Coronary artery (tissue), 2 donors: Measurements from ENCODE around the gene TEX12.

Experiments used
- DNase-seq: peaks from one replicate; pipeline ENCODE4 v3.0.0-alpha.2; 2017; ENCODE audit warnings: low spot score
- H3K27ac ChIP-seq, 2 donors: fragments of 200-600 bp; sonication (generic); one replicate each; pipeline ENCODE4 v1.5.1; 2016 to 2019
- H3K4me3 ChIP-seq: fragments of 200-600 bp; sonication (generic); 2 replicates; pipeline ENCODE4 v1.5.1; 2016; ENCODE audit warnings: mild to moderate bottlenecking, moderate library complexity
- CTCF ChIP-seq: fragments of 200-600 bp; sonication (generic); IDR thresholded peaks from one replicate; pipeline ENCODE4 v1.5.1; 2019; ENCODE audit warnings: antibody characterized with exemption

TEX12 gene

GRCh38 chr11:112167145-112167544 is at the start of gene TEX12:
TSS of gene TEX12 (plus strand) at chr11:112167372. CDS start at chr11:112169269, 1,897 bp downstream.
- H3K4me3 ChIP-seq, result no peak within 1 kb of the TSS
- DNase-seq, result no peak
- no peak for TF ChIP-seq CTCF
- no peak within 1 kb of the TSS for H3K27ac ChIP-seq

- Histone ChIP-seq H3K4me3 (no peak overlapping the region), H3K27ac (no peak overlapping the region)
- DNase-seq, result no peak
- no peak for TF ChIP-seq CTCF
Measured at GRCh38 chr11:112118176-112118575, 49.0 kb upstream of the TEX12 start.

- H3K4me3 ChIP-seq, result no peak overlapping the region
- TF ChIP-seq CTCF, result no peak
Measured at GRCh38 chr11:112121981-112122615, 45.1 kb upstream of the TEX12 start.

GRCh38 chr11:112123129-112123528 is 44.0 kb upstream of the TEX12 start:
- DNase-seq, result no peak
- Histone ChIP-seq H3K27ac (no peak overlapping the region), H3K4me3 (no peak overlapping the region)
- TF ChIP-seq CTCF, result no peak

More at GRCh38 chr11:112121981-112122615, 45.1 kb upstream of the TEX12 start:
- DNase-seq, result no peak
- H3K27ac ChIP-seq, result no peak overlapping the region

GRCh38 chr11:112127056-112127455 is 40.1 kb upstream of the TEX12 start:
- no peak for DNase-seq

GRCh38 chr11:112128483-112129121 is 38.6 kb upstream of the TEX12 start:
- Histone ChIP-seq H3K4me3 (no peak overlapping the region), H3K27ac (peak overlapping the region in 1 of 2 donors; percentile 29)
- no peak for TF ChIP-seq CTCF
- DNase-seq, result no peak

More at GRCh38 chr11:112127056-112127455, 40.1 kb upstream of the TEX12 start:
- no peak overlapping the region for H3K4me3 ChIP-seq
- no peak overlapping the region for H3K27ac ChIP-seq
- TF ChIP-seq CTCF, result no peak

GRCh38 chr11:112129656-112130055 is 37.5 kb upstream of the TEX12 start:
- no peak overlapping the region for H3K27ac ChIP-seq
- no peak overlapping the region for H3K4me3 ChIP-seq
- TF ChIP-seq CTCF, result no peak
- no peak for DNase-seq
